Activated CD4-positive, alpha-beta T cell treated with anti-CD3 and anti-CD28 coated beads, Interleukin-2, amount 50 U/mL, for 1 hour (primary cell): Measurements from ENCODE around the gene CNTLN.
"Not testable (repeated sequence)": the region's sequence is repeated elsewhere in the genome, so short reads cannot be mapped to it uniquely, and the experiment has no call there.

Experiments
- DNase-seq: peaks from one replicate; pipeline ENCODE4 v3.0.0-alpha.2; 2020

CNTLN gene

GRCh38 chr9:17521100-17521855 lies 386.4 kb downstream of the CNTLN start:
- no peak for DNase-seq

- not testable (repeated sequence) for DNase-seq
These were observed 391.9 kb downstream of the CNTLN start for GRCh38 chr9:17526726-17527125.

DNA sequence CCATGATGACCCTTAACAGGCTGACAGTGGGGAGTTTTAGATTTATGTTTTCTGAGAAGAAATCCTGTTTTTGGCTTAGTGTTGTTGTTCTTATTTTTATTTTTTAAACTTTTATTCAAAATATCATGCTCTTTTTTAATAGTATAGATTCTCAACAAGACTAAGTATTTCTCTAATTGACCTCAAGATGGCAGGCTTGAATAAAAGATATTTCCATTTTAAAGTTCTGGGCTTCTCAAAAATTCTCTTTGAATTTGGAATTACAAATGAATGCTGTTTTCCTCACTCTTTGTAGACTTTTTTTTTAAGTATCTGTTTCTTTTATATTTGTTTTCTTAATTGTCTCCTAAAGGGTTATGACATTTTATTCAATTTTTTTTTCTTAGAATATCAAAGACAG lies 394.0 kb downstream of the CNTLN start:
- DNase-seq = no peak

DNA sequence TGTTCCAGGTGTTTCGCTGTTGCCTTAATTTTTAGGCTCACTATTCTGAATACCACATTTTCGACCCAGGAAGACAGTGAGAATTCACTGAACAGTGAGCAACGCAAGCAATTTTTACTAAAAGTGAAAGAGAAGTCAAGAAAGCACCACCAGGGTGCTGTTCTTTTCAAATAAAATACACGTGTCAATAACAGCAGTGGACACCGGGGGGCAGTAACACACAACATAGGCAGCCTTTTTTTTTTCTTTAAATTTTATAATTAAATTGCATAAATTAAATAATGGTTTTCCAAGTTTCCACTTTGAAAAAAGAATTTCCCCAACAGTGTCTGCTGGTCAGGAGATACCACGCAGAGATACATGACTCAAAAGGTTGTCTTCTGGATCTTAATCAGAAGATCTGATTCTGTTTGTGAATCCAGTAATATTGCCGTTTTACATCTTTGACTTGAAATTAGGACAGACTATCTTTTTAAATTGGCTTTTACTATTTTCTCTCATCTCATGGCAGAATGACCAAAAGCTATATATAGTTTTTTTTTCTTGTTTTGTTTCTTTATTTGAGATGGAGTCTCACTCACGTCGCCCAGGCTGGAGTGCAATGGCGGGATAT lies 396.9 kb downstream of the CNTLN start:
- DNase-seq = no peak

DNA sequence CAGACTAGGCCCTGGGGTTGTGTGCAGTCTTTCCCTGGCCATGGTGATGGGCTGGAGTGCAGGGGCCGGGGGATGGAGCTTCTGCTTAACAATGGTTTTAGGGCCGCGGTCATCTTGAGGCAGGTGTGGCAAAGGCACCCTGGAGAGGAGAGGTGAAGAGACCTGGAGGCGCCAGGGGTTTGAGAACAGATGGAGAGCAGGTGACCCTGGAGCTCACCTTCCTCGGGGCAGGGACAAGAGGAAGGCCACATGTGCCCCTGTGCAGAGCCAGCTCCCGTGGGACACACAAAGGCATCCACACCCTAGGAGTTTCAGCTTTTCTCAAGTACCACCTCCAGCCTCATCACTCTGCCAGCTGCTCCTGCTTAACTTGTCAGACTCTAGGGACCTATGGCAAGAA lies 397.6 kb downstream of the CNTLN start:
- DNase-seq = no peak

DNA sequence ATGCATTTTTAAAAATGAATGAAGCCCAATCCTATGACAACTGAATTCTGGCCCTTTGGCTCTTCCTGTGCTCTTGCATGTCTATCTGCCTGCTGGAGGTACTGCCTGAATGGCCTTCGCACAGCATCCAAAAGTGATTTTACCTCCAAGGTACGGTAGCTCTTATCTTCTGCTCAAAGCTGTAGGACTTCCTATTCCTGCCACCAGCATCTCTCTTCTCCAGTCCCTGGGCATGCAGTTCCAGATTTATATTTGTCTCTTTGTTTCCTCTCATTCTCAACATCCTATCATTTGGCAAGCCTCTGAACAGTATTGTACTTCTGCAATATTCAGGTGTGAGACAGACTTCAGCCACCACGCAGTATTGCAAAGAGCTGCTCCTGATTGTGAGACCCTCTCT lies 400.3 kb downstream of the CNTLN start:
- no peak for DNase-seq

- no peak for DNase-seq
These were observed 401.2 kb downstream of the CNTLN start for GRCh38 chr9:17536027-17536426.

DNA sequence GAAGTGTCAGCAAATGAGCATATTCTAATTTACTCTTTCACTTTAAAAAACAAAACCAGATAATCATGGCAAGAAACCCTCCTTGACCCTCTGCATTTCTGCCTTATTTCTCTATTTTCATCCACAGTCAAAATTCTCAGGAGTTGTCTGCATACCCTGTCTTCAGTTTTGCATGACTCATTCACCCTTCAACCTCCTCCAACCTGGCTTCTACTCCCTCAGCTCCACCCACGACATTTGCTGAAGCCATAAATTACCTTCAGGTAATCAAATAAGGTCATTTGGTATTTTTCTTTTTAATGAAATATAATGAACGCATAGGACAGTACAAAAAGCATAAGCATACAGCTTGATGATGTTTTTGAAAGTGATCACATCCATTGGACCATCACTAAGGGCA lies 416.2 kb downstream of the CNTLN start:
- no peak for DNase-seq
